ENCODE data around the gene PTGIS.

Gene PTGIS

DNA sequence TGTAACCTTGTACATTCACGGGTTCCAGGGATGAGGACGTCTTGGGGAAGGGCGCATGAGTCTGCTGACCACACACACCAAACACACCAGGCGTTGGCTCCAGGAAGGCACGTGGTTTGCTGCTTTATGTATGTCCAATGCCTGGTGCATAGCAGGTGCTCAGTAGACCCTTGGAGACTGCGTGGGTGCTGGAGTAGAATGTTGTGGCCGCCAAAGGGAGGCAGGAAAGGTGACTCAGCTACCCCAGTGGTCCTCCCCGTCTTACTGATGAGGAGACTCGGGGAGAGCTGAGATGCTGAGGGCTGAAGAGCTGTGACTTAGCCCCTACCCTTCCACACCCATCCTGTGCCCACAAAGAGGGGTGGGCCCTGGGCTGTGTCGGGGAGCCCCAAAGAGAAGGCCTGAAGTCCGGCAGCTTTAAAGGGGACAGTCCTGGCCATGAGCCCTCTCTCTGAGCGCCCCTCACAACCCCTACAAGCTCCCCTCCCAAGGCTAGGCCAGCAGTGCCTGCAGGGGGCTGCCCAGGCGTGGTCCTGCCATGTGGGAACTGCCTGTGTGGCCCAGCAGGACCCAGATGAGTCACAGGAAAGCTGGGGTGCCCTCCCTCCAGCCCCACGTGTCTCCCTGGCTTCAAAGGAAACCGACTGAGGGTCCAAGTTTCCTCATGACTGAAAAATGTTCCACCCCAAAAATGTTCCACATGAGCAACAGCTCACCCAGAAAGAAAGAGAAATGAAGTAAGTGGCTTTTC lies 28.0 kb upstream of the PTGIS start:
- peak; percentile 94 for DNase-seq

DNA sequence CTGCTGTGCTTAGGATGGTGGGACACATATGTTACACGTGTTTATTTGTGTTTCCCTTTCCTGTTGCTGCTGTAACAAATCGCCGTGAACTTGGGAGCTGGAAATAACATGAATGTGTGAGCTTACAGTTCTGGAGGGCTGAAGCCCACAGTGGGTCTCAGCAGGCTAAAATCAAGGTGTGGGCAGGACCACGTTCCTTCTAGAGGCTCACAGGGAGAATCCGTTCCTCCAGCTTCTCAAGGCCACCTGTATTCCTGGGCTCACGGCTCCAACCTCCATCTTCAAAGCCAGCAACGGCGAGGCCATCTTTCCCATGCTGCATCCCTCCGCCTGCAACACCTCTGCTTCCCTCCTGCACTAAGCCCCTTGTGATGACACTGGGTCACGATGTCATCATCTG lies 27.4 kb upstream of the PTGIS start:
- no peak for DNase-seq

DNA sequence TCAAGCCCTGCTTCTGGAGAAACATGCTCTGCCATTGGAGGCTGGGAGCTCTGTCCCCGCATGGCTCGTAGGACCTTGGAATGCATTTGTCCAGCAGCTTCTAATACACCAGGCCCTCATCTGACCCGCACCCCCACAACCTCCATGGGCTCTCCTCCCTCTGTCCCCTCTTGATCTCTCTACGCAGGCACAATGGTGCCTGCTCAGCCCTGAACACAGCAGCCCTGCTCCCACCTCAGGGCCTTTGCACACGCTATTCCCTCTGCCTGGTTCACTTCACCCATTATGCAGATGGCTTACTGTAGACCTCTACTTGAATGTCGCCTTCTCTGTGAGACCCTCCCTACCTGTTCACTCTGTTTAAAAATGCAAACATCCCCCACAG lies 27.0 kb upstream of the PTGIS start:
- peak; percentile 49 for DNase-seq

DNA sequence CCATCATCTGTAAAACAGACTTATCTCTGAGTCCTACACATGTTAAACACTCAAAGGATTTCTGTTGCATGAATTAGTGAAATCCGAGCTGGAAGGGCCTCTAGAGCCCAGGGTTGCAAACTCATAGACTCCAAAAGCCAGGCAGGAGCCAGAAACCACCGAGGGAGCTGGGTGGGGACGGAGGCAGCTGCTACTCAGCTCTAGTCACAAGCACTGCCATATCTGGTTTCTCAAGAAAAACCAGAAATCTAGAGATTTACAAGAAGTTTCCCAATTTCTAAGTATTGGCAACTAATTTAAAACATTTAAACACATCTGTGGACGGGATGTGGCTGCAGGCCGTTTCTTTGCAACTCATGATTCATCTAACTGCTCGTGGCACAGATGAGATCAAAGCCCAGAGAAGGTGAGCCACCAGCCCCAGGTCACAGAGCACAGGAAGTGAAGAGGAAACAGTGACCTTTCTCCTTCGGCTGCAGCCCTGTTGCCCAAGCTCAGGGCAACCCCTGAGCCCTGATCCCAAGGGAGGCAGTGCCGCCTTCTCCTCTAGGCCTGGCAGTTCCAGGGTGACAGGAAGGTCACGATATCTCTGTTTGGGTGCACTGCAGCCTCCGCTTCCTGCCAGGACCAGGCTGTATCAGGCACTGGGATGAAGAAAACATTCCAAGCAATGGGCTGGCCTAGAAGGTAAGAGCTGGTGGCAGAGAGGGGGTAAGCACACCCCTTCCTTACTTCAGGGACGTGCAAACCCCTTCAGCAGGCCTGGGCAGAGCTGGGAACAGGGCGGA lies 26.4 kb upstream of the PTGIS start:
- peak; percentile 96 for DNase-seq

DNA sequence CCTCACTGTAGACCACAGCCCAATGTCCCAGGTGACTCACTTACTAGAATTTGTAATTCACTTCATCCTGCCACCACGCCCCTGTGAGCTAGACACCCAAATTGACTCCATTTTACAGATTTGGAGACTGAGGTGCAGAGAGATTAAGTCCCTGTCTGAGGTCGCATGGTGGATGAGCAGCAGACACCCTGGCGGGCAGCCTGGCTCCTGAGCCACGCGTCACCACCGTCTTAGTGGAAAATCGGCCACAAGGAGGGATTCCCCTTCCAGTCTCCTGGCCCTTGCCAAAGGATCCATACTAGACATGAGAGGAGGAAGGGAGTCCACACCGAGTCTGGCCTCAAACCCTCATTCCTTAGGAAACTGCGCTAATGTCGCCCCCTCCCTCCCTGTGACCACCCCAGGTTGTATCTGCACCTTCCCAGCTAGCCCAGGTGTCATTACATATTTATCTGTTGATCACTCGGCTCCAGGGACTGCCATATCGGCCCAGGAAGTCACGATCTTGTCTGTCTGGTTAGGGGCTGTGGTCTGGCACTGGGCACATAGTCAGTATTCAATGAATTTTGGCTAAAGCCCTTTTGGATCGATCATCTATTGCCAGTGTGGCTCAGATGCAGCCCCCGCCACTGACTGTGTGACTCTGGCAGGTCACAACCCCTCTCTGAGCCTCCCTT lies 25.7 kb upstream of the PTGIS start:
- peak; percentile 79 for DNase-seq

DNA sequence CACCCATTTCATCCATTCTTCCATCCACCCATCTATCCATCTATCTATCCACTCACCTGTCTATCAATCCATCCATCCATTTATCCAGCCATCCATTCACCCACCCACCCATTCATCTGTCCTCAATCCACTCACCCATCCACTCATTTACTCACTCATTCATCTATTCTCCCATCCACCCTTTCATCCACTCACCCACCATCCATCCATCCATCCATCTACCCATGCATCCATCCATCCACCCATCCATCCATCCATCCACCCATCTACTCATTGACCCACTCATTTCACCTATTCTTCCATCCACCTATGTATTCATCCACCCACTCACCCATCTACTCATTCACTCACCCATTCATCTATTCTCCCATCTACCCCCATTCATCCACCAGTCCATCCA lies 24.2 kb upstream of the PTGIS start:
- no peak for DNase-seq

DNA sequence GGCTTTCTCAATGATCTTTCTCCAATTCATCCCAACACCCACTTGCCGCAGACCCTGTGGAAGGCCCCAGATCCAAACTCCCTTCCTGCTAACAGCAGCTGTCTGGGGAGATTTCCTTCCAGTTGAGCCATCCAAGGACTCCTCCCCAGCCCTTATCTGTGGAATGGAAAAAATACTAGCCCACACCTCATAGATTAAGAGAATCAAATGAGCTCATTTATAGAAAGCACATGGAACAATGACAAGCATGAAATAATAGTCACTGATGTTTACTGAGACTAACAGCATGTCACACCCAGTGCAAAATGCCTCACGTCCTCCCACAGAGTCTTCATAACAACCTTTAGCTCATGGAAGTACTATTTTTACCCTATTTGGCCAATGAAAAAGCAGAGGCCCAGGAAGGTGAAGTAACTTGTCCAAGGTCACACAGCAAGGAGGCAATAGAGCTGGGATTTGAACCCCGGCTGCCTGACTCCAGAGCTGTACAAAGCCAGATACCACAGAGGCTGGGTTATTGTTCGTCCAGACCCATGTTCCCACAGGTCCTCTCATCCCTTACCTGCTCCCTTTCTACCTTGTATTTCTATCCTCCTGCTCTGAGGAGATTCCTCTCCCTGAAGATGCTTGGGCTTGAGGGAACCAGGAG lies 23.4 kb upstream of the PTGIS start:
- peak; percentile 50 for DNase-seq

DNA sequence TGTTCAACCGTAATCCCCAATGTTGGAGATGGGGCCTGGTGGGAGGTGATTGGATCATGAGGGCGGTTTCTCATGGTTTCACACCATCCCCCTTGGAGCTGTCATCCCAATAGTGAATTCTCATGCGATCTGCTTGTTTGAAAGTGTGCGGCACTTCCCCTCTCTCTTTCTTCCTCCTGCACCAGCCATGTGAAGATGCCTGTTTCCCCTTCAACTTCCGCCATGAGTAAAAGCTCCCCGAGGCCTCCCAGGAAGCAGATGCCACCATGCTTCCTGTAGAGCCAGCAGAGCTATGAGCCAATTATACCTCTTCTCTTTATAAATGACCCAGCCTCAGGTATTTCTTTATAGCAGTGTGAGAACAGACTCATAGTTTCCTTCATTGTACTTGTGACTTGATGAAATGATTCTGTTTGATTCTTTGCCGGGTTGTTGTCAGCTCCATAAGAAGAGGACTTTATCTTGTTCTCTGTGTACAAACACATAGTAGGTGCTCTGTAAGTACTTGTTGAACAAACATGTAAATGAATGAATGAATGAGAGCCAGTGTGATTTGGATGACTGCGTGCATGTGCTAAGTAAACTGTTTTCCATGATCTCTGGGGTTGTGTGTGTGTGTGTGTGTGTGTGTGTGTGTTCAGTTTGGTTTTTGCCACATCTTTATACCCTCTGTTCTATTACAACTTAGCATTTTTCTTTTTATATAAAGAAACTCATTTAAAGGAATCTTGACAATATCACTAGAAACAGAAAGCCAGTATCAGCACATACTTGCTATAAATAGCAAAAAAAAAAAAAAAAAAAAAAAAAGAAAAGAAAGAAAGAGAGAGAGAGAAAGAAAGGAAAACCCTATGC lies 22.5 kb upstream of the PTGIS start:
- DNase-seq: peak; percentile 56

DNA sequence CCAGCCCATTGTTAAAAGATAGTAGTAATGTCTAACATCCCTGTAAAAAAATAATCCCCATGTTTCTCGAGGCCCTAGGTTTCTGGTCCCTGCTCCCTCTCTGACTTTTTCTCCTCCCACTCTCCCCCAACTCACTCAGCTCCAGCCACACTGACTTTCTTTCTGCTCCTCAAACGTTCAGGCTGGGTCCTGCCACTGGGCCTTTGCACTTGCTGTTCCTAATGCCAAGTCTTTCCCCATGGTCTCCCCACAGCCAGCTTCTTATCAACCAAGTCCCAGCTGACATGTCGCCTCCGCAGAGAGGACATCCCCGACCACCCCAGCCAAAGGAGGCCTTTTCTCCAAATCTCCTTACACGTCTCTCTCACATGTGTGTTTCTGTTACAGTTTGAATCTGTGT lies 21.8 kb upstream of the PTGIS start:
- DNase-seq: no peak

DNA sequence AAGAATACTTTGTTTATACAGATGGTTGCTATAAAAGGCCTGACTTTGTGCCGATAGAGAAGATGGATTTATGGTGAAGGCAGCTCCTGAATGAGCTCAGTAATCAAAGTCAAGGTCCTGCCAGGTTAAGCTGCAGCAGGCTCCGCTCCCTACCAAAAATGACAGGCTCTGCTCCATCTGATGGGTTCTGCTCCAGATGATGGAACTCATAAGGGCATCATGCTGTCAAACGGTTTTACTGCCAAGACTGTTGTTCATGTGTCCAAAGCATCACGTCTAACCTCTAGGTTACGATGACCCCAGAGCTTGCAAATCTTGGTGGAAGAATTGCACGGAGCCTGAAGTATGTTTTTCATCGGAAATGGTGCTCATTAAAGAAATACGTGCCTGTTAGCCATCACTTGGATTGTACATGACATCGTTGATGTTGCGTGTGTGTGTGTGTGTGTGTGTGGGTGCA lies 19.2 kb upstream of the PTGIS start:
- DNase-seq: no peak

DNA sequence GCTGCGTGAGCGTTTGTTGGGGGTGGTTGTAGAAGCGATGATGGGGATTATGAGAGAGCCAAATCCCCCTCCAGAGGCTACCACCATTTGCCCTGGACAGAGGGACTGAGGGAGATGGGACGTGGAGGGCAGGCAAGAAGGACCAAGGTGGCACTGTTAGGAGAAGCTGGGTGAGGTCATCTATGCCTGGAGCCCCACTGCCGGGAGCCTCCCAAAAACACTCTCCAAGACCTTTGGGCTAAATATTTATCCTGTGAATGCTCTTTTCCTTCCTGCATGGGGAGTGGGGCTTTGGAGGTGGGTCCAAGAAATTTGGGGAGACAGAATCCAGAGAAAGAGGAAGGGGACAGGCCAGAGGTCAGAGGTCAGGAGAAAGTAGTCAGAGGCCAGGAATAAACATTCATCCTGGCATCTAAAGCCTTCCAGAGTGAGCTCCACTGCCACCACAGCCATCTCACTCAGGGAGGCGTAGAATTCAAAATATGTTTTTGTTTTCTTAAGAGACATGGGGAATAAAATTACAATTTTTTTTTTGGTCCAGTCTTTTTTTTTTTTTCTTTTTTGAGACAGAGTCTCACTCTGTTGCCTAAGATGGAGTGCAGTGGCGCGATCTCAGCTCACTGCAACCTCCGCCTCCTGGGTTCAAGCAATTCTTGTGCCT lies 17.8 kb upstream of the PTGIS start:
- no peak for DNase-seq

DNA sequence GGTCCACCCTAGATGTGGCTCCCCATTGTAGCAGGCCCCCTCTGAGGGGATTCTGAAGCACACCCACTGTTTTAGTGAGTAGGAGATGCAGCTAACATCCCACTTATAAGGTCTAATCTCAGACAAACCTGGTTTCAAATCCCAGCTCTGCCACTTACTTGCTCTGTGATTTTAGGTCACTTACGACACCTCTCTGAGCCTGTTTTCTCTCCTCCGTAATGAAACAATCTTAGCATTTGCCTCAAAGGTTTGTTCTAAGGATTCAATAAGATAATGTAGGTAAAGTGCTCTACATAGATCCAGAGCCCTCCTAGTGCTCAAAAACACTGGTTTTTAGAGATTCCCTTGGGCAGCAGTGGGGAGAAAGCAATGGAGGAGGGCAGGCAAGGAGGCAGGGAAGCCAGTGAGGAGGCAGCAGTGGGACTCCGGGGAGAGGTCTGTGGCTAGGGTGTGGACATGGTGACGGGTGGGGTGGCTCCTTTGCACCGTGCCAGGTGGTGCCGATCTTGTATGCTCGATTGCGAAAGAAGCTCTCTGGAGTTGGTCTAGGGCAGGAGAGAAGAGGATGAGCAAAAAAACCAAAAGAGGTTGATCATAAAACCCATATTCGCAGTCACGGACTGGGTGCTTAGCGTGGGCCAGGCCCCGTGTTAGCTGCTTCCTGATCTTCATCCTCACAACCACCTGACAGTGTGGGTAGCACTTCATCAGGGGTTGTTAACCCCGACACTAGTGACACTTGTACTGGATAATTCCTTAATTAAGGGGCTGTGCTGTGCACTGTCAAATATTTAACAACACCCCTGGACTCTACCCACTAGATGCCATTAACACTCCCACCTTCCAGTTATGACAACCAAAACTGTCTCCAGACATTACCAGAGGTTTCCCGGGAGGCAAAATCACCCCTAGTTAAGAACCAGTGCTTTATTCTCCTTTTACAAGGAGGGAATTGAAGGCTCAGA lies 16.8 kb upstream of the PTGIS start:
- no peak for DNase-seq

DNA sequence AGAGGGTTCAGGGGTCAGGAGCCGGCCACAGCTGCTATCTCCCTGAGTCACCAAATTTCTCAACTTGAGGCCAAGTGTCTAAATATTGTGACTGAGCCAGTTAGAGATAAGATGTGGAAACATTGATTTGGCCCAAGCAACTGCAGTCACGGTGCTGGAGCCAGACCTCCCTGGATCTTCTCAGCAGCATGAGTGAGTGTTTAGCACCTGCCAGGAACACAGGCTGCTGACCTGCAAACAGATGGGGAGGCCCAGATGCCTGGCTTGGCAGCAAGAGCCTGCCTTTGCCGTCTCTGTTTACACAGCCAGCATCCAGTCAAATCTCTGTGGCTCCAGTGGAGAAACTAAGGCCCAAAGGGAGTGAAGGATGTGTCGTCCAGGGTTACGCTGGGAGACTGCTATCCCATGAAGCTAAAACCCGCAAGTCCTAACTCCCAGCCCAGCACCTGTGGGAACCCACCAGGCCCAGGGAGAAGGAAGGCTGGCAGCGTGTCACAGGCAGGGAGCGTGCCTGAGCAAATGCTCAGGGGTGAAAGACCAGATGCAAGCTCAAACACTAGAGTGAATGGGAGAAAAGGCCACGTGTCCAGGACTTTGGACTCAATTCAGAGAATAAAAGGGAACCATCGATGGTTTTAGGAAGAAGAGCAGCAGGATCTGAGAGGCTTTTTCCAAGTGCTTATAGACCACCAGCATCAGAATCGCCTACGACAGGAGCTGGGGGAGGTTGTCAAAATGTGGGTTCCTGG lies 15.9 kb upstream of the PTGIS start:
- DNase-seq: no peak

DNA sequence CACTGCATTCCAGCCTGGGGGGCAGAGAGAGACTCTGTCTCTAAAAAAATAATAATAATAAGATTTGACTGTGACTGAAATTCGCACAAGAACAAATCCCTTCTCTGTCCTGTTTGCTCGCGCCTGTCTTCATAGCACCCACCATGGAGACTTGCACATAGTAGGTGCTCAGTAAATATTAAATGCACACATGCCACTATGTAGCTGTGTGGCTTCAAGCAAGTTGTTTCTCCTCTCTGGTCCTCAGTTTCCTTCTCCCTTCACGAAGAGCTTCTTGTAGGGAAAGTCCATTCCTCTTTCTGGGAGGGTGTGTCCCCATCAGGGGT lies 15.4 kb upstream of the PTGIS start:
- DNase-seq: no peak

DNA sequence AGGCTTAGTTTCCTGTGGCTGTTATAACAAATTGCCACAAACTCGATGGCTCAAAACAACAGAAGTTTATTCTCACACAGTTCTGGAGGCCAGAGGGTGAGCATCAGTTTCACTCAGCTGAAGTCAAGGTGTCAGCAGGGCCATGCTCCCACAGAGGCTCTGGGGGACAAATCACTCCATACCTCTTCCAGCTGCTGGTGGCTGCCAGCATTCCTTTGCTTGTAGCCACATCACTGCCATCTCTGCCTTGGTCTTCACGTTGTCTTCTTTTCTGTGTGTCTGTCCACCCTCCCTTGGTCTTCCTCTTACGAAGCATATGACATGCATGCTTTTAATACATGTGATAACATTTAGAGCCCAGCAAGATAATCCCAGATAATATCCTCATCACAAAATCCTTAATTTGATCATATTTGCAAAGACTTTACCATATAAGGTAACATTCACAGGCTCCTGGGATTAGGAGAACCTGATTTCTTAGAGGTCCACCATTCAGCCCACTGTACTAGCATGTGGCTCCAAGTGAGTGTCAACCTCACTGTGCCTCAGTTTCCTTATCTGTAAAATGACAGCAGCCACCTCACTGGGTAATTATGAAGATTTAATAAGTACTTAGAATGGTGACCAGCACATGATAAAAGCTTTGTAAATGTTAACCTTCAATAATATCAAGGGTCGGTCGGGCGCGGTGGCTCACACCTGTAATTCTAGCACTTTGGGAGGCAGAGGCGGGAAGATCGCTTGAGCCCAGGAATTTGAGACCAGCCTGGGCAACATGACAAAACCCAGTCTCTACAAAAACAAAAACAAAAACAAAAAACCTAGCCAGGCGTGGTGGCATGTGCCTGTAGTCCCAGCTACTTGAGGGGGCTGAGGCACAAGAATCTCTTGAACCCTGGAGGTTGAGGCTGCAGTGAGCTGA lies 14.7 kb upstream of the PTGIS start:
- DNase-seq: no peak

DNA sequence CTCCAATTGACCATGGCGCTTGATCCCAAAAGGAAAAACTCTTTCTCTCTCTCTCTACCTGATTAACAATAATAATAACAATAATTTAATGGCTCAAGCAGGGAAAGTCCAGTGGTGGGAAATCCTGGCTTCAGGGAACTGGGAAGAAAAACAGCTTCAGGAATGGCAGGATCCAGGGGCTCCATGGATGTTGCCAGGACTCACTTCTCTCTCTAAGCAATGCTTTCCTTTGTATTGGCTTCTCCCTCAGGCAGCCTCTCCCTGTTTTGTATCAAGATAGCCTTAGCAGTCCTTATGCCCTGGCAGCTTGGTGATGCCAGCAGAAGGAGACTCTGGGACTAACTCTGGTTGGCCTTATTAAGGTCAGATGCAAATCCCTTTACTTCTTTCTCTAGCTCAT lies 13.5 kb upstream of the PTGIS start:
- no peak for DNase-seq

DNA sequence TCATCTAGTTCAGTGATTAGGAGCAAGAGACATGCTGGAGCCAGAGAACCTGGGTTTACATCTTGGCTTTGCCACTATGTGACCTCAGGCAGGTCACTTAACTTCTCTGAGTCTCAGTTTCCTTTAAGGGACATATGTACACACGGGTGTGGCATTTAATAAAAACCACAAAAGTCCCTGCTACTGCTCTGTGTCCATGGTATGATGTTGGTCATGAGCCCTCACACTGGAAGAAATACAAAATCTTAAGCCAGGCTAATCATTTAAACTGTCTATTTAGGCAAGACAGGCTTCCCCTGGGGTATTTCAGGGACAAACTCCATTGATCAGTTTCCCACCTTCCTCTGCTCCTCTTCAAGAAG lies 12.9 kb upstream of the PTGIS start:
- no peak for DNase-seq

DNA sequence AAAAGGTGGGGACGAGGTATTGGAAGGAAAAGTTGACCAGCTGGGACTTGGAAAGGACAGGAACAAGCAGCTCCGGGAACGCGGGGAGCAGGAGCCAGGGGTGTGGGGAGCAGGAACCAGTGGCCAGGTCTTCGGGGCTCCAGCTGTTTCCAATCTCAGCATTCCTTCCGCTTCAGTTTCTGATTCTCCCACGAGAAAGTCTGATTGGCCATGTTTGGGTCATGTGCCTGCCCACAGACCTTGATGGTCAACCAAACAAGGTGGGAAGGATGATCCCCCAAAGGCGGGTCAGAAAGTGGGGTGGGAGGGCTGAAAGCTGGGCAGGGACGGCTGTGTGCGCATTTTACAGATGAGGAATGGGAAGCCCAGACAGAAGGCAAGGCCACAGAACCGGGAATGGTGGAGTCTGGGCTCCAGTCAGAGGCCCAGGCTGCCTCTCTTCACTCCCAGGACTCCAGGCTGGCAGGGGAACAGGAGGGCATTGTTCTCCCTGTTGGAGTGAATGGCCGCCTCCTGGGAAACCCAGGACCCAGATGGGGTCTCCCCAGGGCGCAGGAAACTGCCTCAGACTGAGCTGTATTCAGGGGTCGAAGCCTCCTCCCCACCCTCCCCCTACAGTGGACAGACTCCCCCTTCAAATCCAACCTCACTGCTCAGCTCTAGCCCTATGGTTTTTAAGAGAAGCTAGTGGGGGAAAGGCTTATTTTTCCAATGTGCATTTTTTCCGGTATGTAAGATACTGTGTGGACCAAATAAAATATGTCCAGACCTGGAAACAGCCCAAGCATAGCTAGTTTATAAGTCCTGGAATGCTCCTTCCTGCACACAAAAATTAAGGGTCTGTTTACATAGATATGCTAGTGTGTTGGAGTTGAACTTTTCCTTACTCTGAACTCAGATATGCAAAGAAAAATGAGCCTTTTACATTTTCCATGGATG lies 12.2 kb upstream of the PTGIS start:
- DNase-seq: no peak

Measured in activated CD4-positive, alpha-beta T cell treated with anti-CD3 and anti-CD28 coated beads, Interleukin-2, amount 50 U/mL, for 16 hours (primary cell).